GM12892 (cell line): ENCODE results near the gene SLIT3.

Source experiments
- POLR2A ChIP-seq: IDR thresholded peaks from 2 replicates; pipeline ENCODE4 v1.6.1; 2011; ENCODE audit warnings: low read depth, low read length, control low read depth
- POLR2AphosphoS5 ChIP-seq: IDR thresholded peaks from 2 replicates; pipeline ENCODE4 v1.6.1; 2011; ENCODE audit warnings: low read depth, low read length, control low read depth
- TAF1 ChIP-seq: IDR thresholded peaks from 2 replicates; pipeline ENCODE4 v1.6.1; 2011; ENCODE audit warnings: low read depth, mild to moderate bottlenecking, control low read depth, low read length, borderline replicate concordance

DNA sequence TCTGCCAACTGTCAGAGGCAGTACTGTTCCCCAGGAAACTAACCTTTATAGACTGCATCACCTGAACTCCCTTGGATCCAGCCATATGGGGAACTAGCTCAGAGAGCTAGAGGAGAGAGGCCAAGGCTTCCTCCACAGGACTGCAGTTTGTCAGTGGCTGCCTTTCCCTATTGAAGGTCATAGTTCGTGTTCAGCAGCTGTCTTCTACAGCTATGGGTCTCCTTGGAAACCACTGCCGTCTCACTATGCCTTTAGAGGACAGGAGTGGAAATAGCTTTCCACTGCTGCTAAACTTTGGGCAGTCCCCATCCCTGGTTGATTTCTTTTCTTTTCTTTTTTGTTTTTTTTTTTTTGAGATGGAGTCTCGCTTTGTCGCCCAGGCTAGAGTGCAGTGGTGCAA lies 4.4 kb upstream of the SLIT3 start:
- TF ChIP-seq POLR2A: no peak
- no peak for TF ChIP-seq POLR2AphosphoS5
- no peak for TF ChIP-seq TAF1
